Cardiac fibroblast (primary cell): Measurements from ENCODE around the gene LHX1.

Experiments used
- DNase-seq, 2 donors: peaks; one replicate each; pipeline versions ENCODE4 v3.0.0 to v3.0.0-alpha.2; 2010; ENCODE audit warnings: low read depth in 2 of 2
- H3K4me3 ChIP-seq, 2 donors: replicated peaks in 1 of 2; 1 replicate in 1 of 2; 2 replicates in 1 of 2; pipeline ENCODE4 v1.5.1; 2011; ENCODE audit warnings: low read depth in 2 of 2, low read length in 2 of 2, mild to moderate bottlenecking in 2 of 2, moderate library complexity in 1 of 2
- CTCF ChIP-seq: IDR thresholded peaks from one replicate; pipeline ENCODE4 v1.5.1; 2011; ENCODE audit warnings: low read depth, mild to moderate bottlenecking, low read length, inconsistent platforms

LHX1 gene

GRCh38 chr17:36929851-36930582, 7.3 kb upstream of the LHX1 start:
- H3K4me3 ChIP-seq = no peak overlapping the region
- no peak for DNase-seq
- no peak for TF ChIP-seq CTCF

- H3K4me3 ChIP-seq = no peak overlapping the region
- TF ChIP-seq CTCF = no peak
- DNase-seq = no peak
Measured at GRCh38 chr17:36930583-36930900, 6.7 kb upstream of the LHX1 start.

- TF ChIP-seq CTCF = no peak
- DNase-seq = no peak
- H3K4me3 ChIP-seq = no peak overlapping the region
Measured at GRCh38 chr17:36931096-36931696, 6.1 kb upstream of the LHX1 start.

- peak in 1 of 2 donors; percentile 38 for DNase-seq
- H3K4me3 ChIP-seq = no peak overlapping the region
- no peak for TF ChIP-seq CTCF
Measured at GRCh38 chr17:36931697-36932382, 5.4 kb upstream of the LHX1 start.

GRCh38 chr17:36932383-36932693, 4.9 kb upstream of the LHX1 start:
- H3K4me3 ChIP-seq = no peak overlapping the region
- no peak for DNase-seq
- no peak for TF ChIP-seq CTCF

GRCh38 chr17:36932694-36933511, 4.4 kb upstream of the LHX1 start:
- no peak overlapping the region for H3K4me3 ChIP-seq
- no peak for TF ChIP-seq CTCF

More at GRCh38 chr17:36932694-36933511, 4.4 kb upstream of the LHX1 start:
- no peak for DNase-seq
